HG02588 (cell line): ENCODE data around the gene DNAH9.

Experiments
- ATAC-seq: cut with Tn5 transposase; IDR thresholded peaks from one replicate; pipeline ENCODE4 v1.9.1; 2021; ENCODE audit warnings: mild to moderate bottlenecking, moderate library complexity; ENCODE audit not compliant: unreplicated experiment

Gene DNAH9

GRCh38 chr17:11651089-11651488 is 52.8 kb downstream of the DNAH9 start:
- ATAC-seq, result no peak

- no peak for ATAC-seq
Measured at GRCh38 chr17:11668618-11669017, 70.3 kb downstream of the DNAH9 start.

GRCh38 chr17:11671126-11671525 is 72.9 kb downstream of the DNAH9 start:
- no peak for ATAC-seq

- no peak for ATAC-seq
Measured at GRCh38 chr17:11682646-11683045, 84.4 kb downstream of the DNAH9 start.

- no peak for ATAC-seq
Measured at GRCh38 chr17:11690681-11691080, 92.4 kb downstream of the DNAH9 start.

- ATAC-seq, result no peak
Measured at GRCh38 chr17:11692688-11693087, 94.4 kb downstream of the DNAH9 start.

GRCh38 chr17:11693284-11693683 is 95.0 kb downstream of the DNAH9 start:
- ATAC-seq, result no peak

GRCh38 chr17:11700668-11701067 is 102.4 kb downstream of the DNAH9 start:
- ATAC-seq, result no peak

- ATAC-seq, result no peak
Measured at GRCh38 chr17:11701911-11702310, 103.6 kb downstream of the DNAH9 start.

- ATAC-seq, result no peak
Measured at GRCh38 chr17:11704041-11704440, 105.8 kb downstream of the DNAH9 start.

- no peak for ATAC-seq
Measured at GRCh38 chr17:11705111-11705510, 106.8 kb downstream of the DNAH9 start.

GRCh38 chr17:11707586-11707985 is 109.3 kb downstream of the DNAH9 start:
- no peak for ATAC-seq

- no peak for ATAC-seq
Measured at GRCh38 chr17:11712456-11712855, 114.2 kb downstream of the DNAH9 start.

- no peak for ATAC-seq
Measured at GRCh38 chr17:11719203-11719602, 120.9 kb downstream of the DNAH9 start.

- ATAC-seq, result no peak
Measured at GRCh38 chr17:11719856-11720255, 121.6 kb downstream of the DNAH9 start.

- no peak for ATAC-seq
Measured at GRCh38 chr17:11720816-11721215, 122.5 kb downstream of the DNAH9 start.

- no peak for ATAC-seq
Measured at GRCh38 chr17:11730747-11731146, 132.5 kb downstream of the DNAH9 start.

- no peak for ATAC-seq
Measured at GRCh38 chr17:11736613-11737312, 138.5 kb downstream of the DNAH9 start.

- ATAC-seq, result no peak
Measured at GRCh38 chr17:11737313-11737679, 139.0 kb downstream of the DNAH9 start.

GRCh38 chr17:11738151-11738550 is 139.9 kb downstream of the DNAH9 start:
- ATAC-seq, result no peak

GRCh38 chr17:11739351-11739750 is 141.1 kb downstream of the DNAH9 start:
- no peak for ATAC-seq

GRCh38 chr17:11739848-11740247 is 141.6 kb downstream of the DNAH9 start:
- ATAC-seq, result no peak

GRCh38 chr17:11742886-11743285 is 144.6 kb downstream of the DNAH9 start:
- ATAC-seq, result no peak
